Skin epidermis (tissue), 12 donors: ENCODE results near the gene DCPS.
"Not testable (repeated sequence)": the region's sequence is repeated elsewhere in the genome, so short reads cannot be mapped to it uniquely, and the experiment has no call there.

Experiments
- H3K27ac ChIP-seq, 21 experiments: fragments of 200-600 bp; sonication (generic) in 11 of 21; one replicate each; pipeline ENCODE4 v1.5.0; 2020; ENCODE audit warnings: mild to moderate bottlenecking in 3 of 21, inconsistent platforms in 2 of 21, moderate library complexity in 2 of 21
- H3K4me3 ChIP-seq, 7 experiments: fragments of 200-600 bp; sonication (generic) in 2 of 7; one replicate each; pipeline ENCODE4 v1.5.0; 2020; ENCODE audit warnings: inconsistent platforms in 2 of 7, mild to moderate bottlenecking in 2 of 7, moderate library complexity in 1 of 7

DCPS gene

GRCh38 chr11:126303623-126304456, at the start of gene DCPS:
Gene DCPS (plus strand): TSS chr11:126304060. CDS start chr11:126304081, 21 bp downstream.
- Histone ChIP-seq H3K4me3 (peak within 1 kb of the TSS; percentile 38 to 76 (median 64)), H3K27ac (peak within 1 kb of the TSS; percentile 67 to 99 (median 95))

- no peak overlapping the region for H3K4me3 ChIP-seq
- H3K27ac ChIP-seq, result no peak overlapping the region
Measured at GRCh38 chr11:126254819-126255218, 49.0 kb upstream of the DCPS start.

- not testable (repeated sequence) for H3K4me3 ChIP-seq, H3K27ac ChIP-seq
Measured at GRCh38 chr11:126255507-126255906, 48.4 kb upstream of the DCPS start.

GRCh38 chr11:126256216-126256615, 47.6 kb upstream of the DCPS start:
- no peak overlapping the region for H3K27ac ChIP-seq
- no peak overlapping the region for H3K4me3 ChIP-seq

GRCh38 chr11:126257144-126257543, 46.7 kb upstream of the DCPS start:
- H3K27ac ChIP-seq, result no peak overlapping the region
- H3K4me3 ChIP-seq, result no peak overlapping the region

- no peak overlapping the region for H3K4me3 ChIP-seq
Measured at GRCh38 chr11:126257764-126258163, 46.1 kb upstream of the DCPS start.

GRCh38 chr11:126262216-126262615, 41.6 kb upstream of the DCPS start:
- no peak overlapping the region for H3K4me3 ChIP-seq
- H3K27ac ChIP-seq, result no peak overlapping the region

More at GRCh38 chr11:126257764-126258163, 46.1 kb upstream of the DCPS start:
- no peak overlapping the region for H3K27ac ChIP-seq

- Histone ChIP-seq H3K4me3 (no peak overlapping the region), H3K27ac (no peak overlapping the region)
Measured at GRCh38 chr11:126263489-126263888, 40.4 kb upstream of the DCPS start.

GRCh38 chr11:126265811-126266210, 38.0 kb upstream of the DCPS start:
- H3K27ac ChIP-seq, result no peak overlapping the region
- H3K4me3 ChIP-seq, result no peak overlapping the region

GRCh38 chr11:126267650-126268049, 36.2 kb upstream of the DCPS start:
- Histone ChIP-seq H3K4me3 (peak overlapping the region; percentile 69 to 92 (median 86)), H3K27ac (peak overlapping the region in 19 of 21 experiments; percentile 86 to 98 (median 94))

- Histone ChIP-seq H3K27ac (peak overlapping the region; percentile 77 to 98 (median 94)), H3K4me3 (peak overlapping the region; percentile 69 to 92 (median 86))
Measured at GRCh38 chr11:126268361-126268707, 35.5 kb upstream of the DCPS start.

GRCh38 chr11:126268708-126269579, 34.9 kb upstream of the DCPS start, which contains the start of the genes FOXRED1 and SRPRA:
Gene FOXRED1 (plus strand): TSS chr11:126269154. CDS start chr11:126269207, 53 bp downstream.
Gene SRPRA (minus strand): TSS chr11:126268895. CDS start chr11:126268804, 91 bp downstream.
- H3K27ac ChIP-seq, result peak within 1 kb of the TSS; percentile 77 to 98 (median 94)
- H3K4me3 ChIP-seq, result peak within 1 kb of the TSS; percentile 69 to 92 (median 86)

GRCh38 chr11:126277322-126277721, 26.5 kb upstream of the DCPS start:
- no peak overlapping the region for H3K4me3 ChIP-seq
- no peak overlapping the region for H3K27ac ChIP-seq

GRCh38 chr11:126277780-126278179, 26.1 kb upstream of the DCPS start:
- no peak overlapping the region for H3K4me3 ChIP-seq

GRCh38 chr11:126279191-126279590, 24.7 kb upstream of the DCPS start:
- Histone ChIP-seq H3K4me3 (no peak overlapping the region), H3K27ac (no peak overlapping the region)

More at GRCh38 chr11:126277780-126278179, 26.1 kb upstream of the DCPS start:
- H3K27ac ChIP-seq, result no peak overlapping the region

GRCh38 chr11:126280595-126280994, 23.3 kb upstream of the DCPS start:
- H3K27ac ChIP-seq, result peak overlapping the region in 3 of 21 experiments; percentile 32 to 41 (median 39)
- no peak overlapping the region for H3K4me3 ChIP-seq

GRCh38 chr11:126281245-126281644, 22.6 kb upstream of the DCPS start:
- Histone ChIP-seq H3K4me3 (no peak overlapping the region), H3K27ac (no peak overlapping the region)

GRCh38 chr11:126281666-126282175, 22.1 kb upstream of the DCPS start:
- Histone ChIP-seq H3K27ac (peak overlapping the region in 15 of 21 experiments; percentile 84 to 97 (median 92)), H3K4me3 (peak overlapping the region in 1 of 7 experiments; percentile 48)

- Histone ChIP-seq H3K4me3 (peak overlapping the region; percentile 48 to 87 (median 61)), H3K27ac (peak overlapping the region; percentile 39 to 97 (median 92))
Measured at GRCh38 chr11:126282361-126282735, 21.5 kb upstream of the DCPS start.
